Aorta (tissue), 5 donors: ENCODE results near the gene PRLR. TPM values are rescaled to one million over a fixed set of nuclear protein-coding genes. Genes with fewer than 3 reads are reported as not detected.

ENCODE experiments used
- ATAC-seq: fragments of 200-7000 bp; cut with Tn5 transposase; one replicate; pipeline ENCODE4 v1.9.1; 2022; ENCODE audit warnings: moderate library complexity; ENCODE audit not compliant: low FRiP score
- DNase-seq, 2 donors: peaks; one replicate each; pipeline ENCODE4 v3.0.0-alpha.2; 2020
- H3K27ac ChIP-seq, 2 donors: one replicate each; pipeline ENCODE4 v1.5.1; 2013; ENCODE audit warnings: low read length in 2 of 2, mild to moderate bottlenecking in 2 of 2, moderate library complexity in 2 of 2, control low read depth in 1 of 2, inconsistent platforms in 1 of 2, low read depth in 1 of 2
- H3K27me3 ChIP-seq, 2 donors: one replicate each; pipeline ENCODE4 v1.6.1; 2013; ENCODE audit warnings: control low read depth in 1 of 2, low read length in 1 of 2, mild to moderate bottlenecking in 1 of 2, moderate library complexity in 1 of 2; ENCODE audit not compliant: insufficient read depth in 2 of 2, control insufficient read depth in 1 of 2
- H3K36me3 ChIP-seq, 2 donors: one replicate each; pipeline ENCODE4 v1.6.1; 2013; ENCODE audit warnings: control low read depth in 1 of 2, low read length in 1 of 2, mild to moderate bottlenecking in 1 of 2; ENCODE audit not compliant: insufficient read depth in 2 of 2, control insufficient read depth in 1 of 2
- H3K4me1 ChIP-seq, 2 donors: one replicate each; pipeline ENCODE4 v1.6.1; 2013; ENCODE audit warnings: low read length in 2 of 2, control low read depth in 1 of 2, mild to moderate bottlenecking in 1 of 2, moderate library complexity in 1 of 2; ENCODE audit not compliant: insufficient read depth in 2 of 2, control insufficient read depth in 1 of 2
- H3K4me3 ChIP-seq, 2 donors: one replicate each; pipeline ENCODE4 v1.5.1; 2013; ENCODE audit warnings: low read length in 2 of 2, control low read depth in 1 of 2, mild to moderate bottlenecking in 1 of 2
- H3K9me3 ChIP-seq: one replicate; pipeline ENCODE4 v1.6.1; 2013; ENCODE audit warnings: mild to moderate bottlenecking, low read length; ENCODE audit not compliant: control insufficient read depth
- WGBS, 2 donors: extraction: QIAGEN DNeasy Blood & Tissue Kit; methylation state at CpG; one replicate each; pipeline ENCODE4 v1.1.7; 2013; 5-methylcytosine and 5-hydroxymethylcytosine counted together
- intact Hi-C, 2 donors: fragments of 100-400 bp; cut with DNase I; formaldehyde crosslinking; loops; one replicate each; pipeline versions ENCODE4 v1.14.2 to v1.15.0; 2022
- polyA plus RNA-seq, 2 donors: library from polyadenylated mRNA; stranded (reverse); fragments of 200-250 nt; gene quantifications; one replicate each; pipeline ENCODE4 v1.2.3, GENCODE V29; 2013
- total RNA-seq, 2 donors: library from RNA; stranded (reverse); fragmentation: NEBNext Ultra II Directional; extraction: Animal tissue kit (Norgen Biotek cat#: 25700); gene quantifications; one replicate each; pipeline ENCODE4 v1.2.1, GENCODE V29; 2021
- donor health status: healthy with polysubstance abuse.
- donor health status: Bipolar disorder and iron deficiency.
- donor health status: DM: no; HTN: no; CAD: no.
- donor health status: DM: no; HTN: no; CAD: no.
- donor health status: DM: yes; HTN: yes; CAD: no.

PRLR gene
- total and polyA plus RNA-seq, 4 donors, result 0.08 to 3.2 (median 0.69) TPM

- intact Hi-C loops, result no loop called here
- Histone ChIP-seq H3K36me3 (no peaks in the 10 kb centered on the region), H3K27me3 (no peaks in the 10 kb centered on the region), H3K4me3 (no peak overlapping the region), H3K4me1 (no peaks in the 10 kb centered on the region), H3K27ac (no peak overlapping the region), H3K9me3 (no peaks in the 10 kb centered on the region)
- no peak for DNase-seq
- no peak for ATAC-seq
Measured at GRCh38 chr5:35163710-35164033, 66.6 kb downstream of the PRLR start.

- H3K27ac ChIP-seq, result no peak overlapping the region
- DNase-seq, result no peak
- no peaks in the 10 kb centered on the region for H3K36me3 ChIP-seq
- H3K9me3 ChIP-seq, result no peaks in the 10 kb centered on the region
- ATAC-seq, result no peak
- intact Hi-C loops, result no loop called here
- H3K4me3 ChIP-seq, result no peak overlapping the region
- no peaks in the 10 kb centered on the region for H3K27me3 ChIP-seq
- WGBS, 2 donors, result 91 to 93% methylated on average over 11 of the region's 11 CpGs
- H3K4me1 ChIP-seq, result no peaks in the 10 kb centered on the region
Measured at GRCh38 chr5:35162848-35163709, 67.2 kb downstream of the PRLR start.

DNA sequence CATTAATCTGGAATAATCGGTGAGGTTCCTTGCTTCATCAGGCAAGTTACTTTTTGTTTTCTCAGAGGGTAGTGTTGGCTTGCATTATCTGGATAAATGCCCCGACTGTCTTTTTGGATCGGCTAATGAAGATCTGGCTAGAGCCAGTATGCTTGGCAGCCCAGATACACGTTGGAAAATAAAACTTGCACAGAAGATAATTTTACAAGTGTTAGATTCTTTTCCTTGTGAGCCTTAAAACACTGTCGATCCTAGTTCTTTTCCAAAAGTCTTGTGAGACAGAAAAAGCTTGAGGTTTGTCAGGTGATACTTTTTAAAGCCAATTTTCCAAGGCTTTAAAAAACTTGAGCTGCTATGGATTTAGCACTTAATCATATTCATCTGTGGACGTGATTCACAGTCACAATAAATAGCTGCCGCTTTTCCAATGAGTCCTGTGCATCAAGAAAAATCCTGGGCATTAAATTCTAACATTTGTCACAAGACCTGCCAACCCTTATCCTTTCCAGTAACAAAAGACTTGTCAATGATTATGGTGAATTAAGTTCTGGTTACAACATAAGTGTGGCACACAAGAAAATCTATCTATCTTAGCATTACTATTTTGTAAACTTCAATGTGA lies 68.5 kb downstream of the PRLR start:
- H3K36me3 ChIP-seq, result no peaks in the 10 kb centered on the region
- no peaks in the 10 kb centered on the region for H3K4me1 ChIP-seq
- H3K4me3 ChIP-seq, result no peak overlapping the region
- intact Hi-C loops, result no loop called here
- peak; percentile 56 for ATAC-seq
- no peak overlapping the region for H3K27ac ChIP-seq
- no peaks in the 10 kb centered on the region for H3K27me3 ChIP-seq
- DNase-seq, result no peak
- H3K9me3 ChIP-seq, result no peaks in the 10 kb centered on the region
- 18 to 23% methylated on average over 7 of the region's 7 CpGs for WGBS, 2 donors

DNA sequence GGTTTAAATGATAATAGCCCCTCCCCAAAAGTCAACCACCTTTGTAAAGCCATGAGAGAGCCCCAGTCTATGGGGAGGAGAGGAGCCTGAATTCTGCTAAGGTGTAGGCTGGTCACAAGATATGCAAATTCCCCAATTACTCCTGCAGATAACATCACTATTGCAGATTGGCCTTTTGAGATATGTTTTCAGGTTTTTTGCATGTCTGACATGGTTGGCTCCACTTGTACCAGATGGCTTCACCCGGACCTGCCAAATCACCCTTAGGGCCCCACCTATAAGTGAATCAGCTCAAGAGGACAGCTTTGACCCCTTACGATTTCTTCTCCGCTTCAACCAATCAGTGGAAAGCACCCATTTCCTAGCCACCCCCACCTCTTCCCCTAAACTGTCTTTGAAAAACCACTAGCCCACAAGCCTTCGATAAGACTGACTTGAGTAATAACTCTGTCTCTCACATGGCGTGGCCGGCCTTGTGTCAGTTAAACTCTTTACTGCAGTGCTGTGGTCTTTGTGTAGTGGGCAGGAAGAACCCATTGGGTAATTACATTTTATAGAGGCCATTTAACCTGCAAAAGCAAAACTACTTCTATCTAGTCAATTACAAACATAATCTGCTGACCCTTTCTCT lies 69.7 kb downstream of the PRLR start:
- DNase-seq (no peak), ATAC-seq (no peak)
- no peaks in the 10 kb centered on the region for H3K9me3 ChIP-seq
- H3K27me3 ChIP-seq, result no peaks in the 10 kb centered on the region
- no peaks in the 10 kb centered on the region for H3K36me3 ChIP-seq
- intact Hi-C loops, result no loop called here
- no peaks in the 10 kb centered on the region for H3K4me1 ChIP-seq
- H3K27ac ChIP-seq, result no peak overlapping the region
- 95 to 96% methylated on average over 6 of the region's 6 CpGs for WGBS, 2 donors
- no peak overlapping the region for H3K4me3 ChIP-seq

DNA sequence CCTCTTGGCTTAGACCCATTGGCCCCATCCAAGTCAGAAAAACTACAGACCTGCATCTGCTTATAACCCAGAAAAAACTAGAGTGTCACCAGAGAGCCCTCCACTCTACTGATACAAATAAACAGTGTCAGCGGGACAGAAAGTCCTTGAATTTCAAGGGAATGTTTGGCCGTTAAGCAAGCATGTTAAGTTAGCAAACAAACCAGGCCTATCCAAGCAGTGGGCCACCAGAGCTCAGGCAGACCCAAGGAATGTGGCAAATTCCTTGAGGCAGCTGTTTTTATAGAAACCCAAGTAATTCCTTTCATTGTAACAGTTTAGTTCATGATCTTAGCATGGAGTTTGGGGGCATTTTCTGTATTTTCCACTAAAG lies 70.9 kb downstream of the PRLR start:
- H3K27ac ChIP-seq, result no peak overlapping the region
- DNase-seq (no peak), ATAC-seq (peak; percentile 11)
- no peaks in the 10 kb centered on the region for H3K36me3 ChIP-seq
- H3K4me3 ChIP-seq, result no peak overlapping the region
- 21 to 29% methylated on average over 2 of the region's 2 CpGs for WGBS, 2 donors
- intact Hi-C loops, result no loop called here
- no peaks in the 10 kb centered on the region for H3K4me1 ChIP-seq
- H3K9me3 ChIP-seq, result no peaks in the 10 kb centered on the region
- no peaks in the 10 kb centered on the region for H3K27me3 ChIP-seq

DNA sequence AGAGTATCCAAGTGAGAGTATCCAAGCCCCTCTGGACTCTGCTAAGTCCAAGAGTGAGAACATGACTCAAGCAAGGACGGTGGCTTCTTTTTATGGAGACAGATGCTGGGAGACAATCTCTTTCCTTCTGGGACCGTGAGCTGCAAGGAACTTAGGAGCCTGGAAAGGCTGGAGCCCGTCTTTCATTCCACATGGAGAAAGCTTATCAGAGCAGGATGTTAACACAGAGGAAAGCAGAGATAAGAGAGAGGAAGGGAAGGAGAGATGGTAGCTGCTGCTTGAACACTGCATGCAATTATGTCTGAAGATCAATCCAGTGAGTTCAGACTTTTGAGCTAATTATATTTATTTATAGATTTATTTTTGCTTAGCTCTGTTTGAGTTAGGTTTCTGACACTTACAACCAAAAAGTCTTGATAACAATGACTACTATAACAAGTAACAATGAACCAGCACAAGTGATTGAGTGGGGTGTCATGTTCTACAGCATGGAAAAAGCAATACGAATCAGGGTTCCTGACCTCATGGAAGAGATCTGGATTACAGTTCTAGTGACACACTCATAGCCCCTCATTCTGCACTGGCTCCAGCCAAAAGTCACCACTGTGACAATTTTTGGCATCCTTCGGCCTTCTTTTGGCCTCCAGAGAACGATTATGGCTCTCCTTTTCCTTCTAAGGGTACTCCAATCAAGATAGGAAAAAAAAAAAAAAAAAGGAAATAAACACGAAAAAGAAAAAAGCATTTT lies 71.5 kb downstream of the PRLR start:
- Histone ChIP-seq H3K4me3 (no peak overlapping the region), H3K9me3 (no peaks in the 10 kb centered on the region), H3K27me3 (no peaks in the 10 kb centered on the region), H3K4me1 (no peaks in the 10 kb centered on the region), H3K27ac (peak overlapping the region in 1 of 2 donors; percentile 2), H3K36me3 (no peaks in the 10 kb centered on the region)
- 35 to 40% methylated on average over 7 of the region's 7 CpGs for WGBS, 2 donors
- ATAC-seq, result peak; percentile 42
- intact Hi-C loops, result no loop called here
- no peak for DNase-seq

DNA sequence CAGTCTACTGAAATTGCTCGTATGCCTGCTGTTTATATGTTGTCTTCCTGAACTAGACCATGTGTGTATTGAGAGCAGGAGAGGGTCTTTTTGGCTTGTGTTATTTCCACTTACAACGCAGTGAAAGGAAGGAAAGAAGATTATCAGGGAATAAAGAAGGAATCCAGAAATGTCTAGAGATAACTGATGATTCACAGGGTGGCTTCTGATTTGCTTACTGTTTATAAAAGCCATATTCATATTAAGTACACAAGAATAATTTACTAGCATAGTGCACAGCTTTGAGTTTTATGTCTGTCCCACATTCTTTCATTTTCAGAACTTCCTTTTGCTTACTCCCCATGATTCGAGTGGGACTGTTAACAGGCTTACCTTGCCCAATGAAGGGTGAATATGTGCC lies 72.1 kb downstream of the PRLR start:
- Histone ChIP-seq H3K27me3 (no peaks in the 10 kb centered on the region), H3K9me3 (no peaks in the 10 kb centered on the region), H3K4me1 (no peaks in the 10 kb centered on the region), H3K4me3 (no peak overlapping the region), H3K36me3 (no peaks in the 10 kb centered on the region), H3K27ac (no peak overlapping the region)
- ATAC-seq, result no peak
- 80 to 82% methylated on average over 3 of the region's 3 CpGs for WGBS, 2 donors
- no peak for DNase-seq
- intact Hi-C loops, result no loop called here

DNA sequence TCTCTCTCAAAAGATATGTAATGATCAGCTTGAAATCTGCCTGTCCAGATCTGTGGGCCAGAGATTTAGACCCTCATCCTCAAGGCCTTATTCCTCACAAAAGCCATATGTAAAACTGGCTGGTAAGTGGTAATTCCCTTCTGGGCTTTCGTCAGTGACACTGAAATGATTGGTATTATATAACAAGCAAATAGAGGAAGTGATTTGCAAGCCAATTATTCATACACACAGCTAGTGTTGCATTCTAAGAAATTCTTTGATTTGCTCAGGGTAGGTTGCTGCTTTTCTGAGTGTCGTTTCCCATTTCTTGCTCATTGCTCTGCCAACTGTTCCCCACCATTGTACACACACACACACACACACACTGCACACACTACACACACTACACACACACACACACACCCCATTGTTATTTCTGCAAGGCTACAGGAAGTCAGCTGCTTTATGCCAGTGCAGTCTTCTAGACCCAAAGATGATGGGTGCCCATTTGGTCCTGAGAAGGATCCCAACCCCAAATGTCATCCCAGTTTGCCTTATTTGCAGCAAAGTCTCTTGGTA lies 76.8 kb downstream of the PRLR start:
- Histone ChIP-seq H3K4me3 (no peak overlapping the region), H3K9me3 (no peaks in the 10 kb centered on the region), H3K4me1 (no peaks in the 10 kb centered on the region), H3K36me3 (no peaks in the 10 kb centered on the region), H3K27me3 (no peaks in the 10 kb centered on the region), H3K27ac (no peak overlapping the region)
- intact Hi-C loops, result no loop called here
- no peak for DNase-seq
- 80 to 81% methylated on average over 2 of the region's 2 CpGs for whole genome bisulfite sequencing, 2 donors
- ATAC-seq, result no peak
